HG02571 (cell line): Measurements from ENCODE around the gene PRKCA.
A peak's percentile ranks its signal among the peaks of the same experiment; 100 is the strongest.
"Not testable (repeated sequence)": the region's sequence is repeated elsewhere in the genome, so short reads cannot be mapped to it uniquely, and the experiment has no call there.

Experiments used
- ATAC-seq: cut with Tn5 transposase; IDR thresholded peaks from one replicate; pipeline ENCODE4 v1.9.1; 2021; ENCODE audit warnings: mild to moderate bottlenecking, moderate library complexity; ENCODE audit not compliant: unreplicated experiment

PRKCA gene

GRCh38 chr17:66717641-66718058 is 415.2 kb downstream of the PRKCA start:
- ATAC-seq, result peak; percentile 55

- no peak for ATAC-seq
Observed at GRCh38 chr17:66720027-66720426, 417.6 kb downstream of the PRKCA start.

GRCh38 chr17:66720567-66720966 is 418.2 kb downstream of the PRKCA start:
- no peak for ATAC-seq

GRCh38 chr17:66722341-66722740 is 419.9 kb downstream of the PRKCA start:
- no peak for ATAC-seq

GRCh38 chr17:66724581-66725341 is 422.3 kb downstream of the PRKCA start:
- no peak for ATAC-seq

- ATAC-seq, result not testable (repeated sequence)
Observed at GRCh38 chr17:66725438-66725837, 423.0 kb downstream of the PRKCA start.

- ATAC-seq, result no peak
Observed at GRCh38 chr17:66725956-66726355, 423.5 kb downstream of the PRKCA start.

- ATAC-seq, result no peak
Observed at GRCh38 chr17:66726371-66726770, 424.0 kb downstream of the PRKCA start.

GRCh38 chr17:66726846-66727245 is 424.4 kb downstream of the PRKCA start:
- no peak for ATAC-seq

GRCh38 chr17:66727634-66728570 is 425.5 kb downstream of the PRKCA start:
- peak; percentile 76 for ATAC-seq

GRCh38 chr17:66730461-66730923 is 428.1 kb downstream of the PRKCA start:
- no peak for ATAC-seq

GRCh38 chr17:66733759-66734158 is 431.3 kb downstream of the PRKCA start:
- no peak for ATAC-seq

GRCh38 chr17:66734186-66734943 is 432.0 kb downstream of the PRKCA start:
- no peak for ATAC-seq

GRCh38 chr17:66737524-66737923 is 435.1 kb downstream of the PRKCA start:
- ATAC-seq, result no peak

- ATAC-seq, result no peak
Observed at GRCh38 chr17:66738301-66738700, 435.9 kb downstream of the PRKCA start.

- no peak for ATAC-seq
Observed at GRCh38 chr17:66739553-66739952, 437.1 kb downstream of the PRKCA start.

- no peak for ATAC-seq
Observed at GRCh38 chr17:66740226-66740625, 437.8 kb downstream of the PRKCA start.

GRCh38 chr17:66743511-66743910 is 441.1 kb downstream of the PRKCA start:
- ATAC-seq, result no peak

- no peak for ATAC-seq
Observed at GRCh38 chr17:66746736-66747135, 444.3 kb downstream of the PRKCA start.

- no peak for ATAC-seq
Observed at GRCh38 chr17:66747578-66748275, 445.3 kb downstream of the PRKCA start.
